ENCODE results near the gene CD9. TPM values are rescaled to one million over a fixed set of nuclear protein-coding genes. Genes with fewer than 3 reads are reported as not detected.
"Not testable (repeated sequence)": the region's sequence is repeated elsewhere in the genome, so short reads cannot be mapped to it uniquely, and the experiment has no call there.

The CD9 gene
- total RNA-seq, 1 donor from 2014 or later = 30.8 TPM

DNA sequence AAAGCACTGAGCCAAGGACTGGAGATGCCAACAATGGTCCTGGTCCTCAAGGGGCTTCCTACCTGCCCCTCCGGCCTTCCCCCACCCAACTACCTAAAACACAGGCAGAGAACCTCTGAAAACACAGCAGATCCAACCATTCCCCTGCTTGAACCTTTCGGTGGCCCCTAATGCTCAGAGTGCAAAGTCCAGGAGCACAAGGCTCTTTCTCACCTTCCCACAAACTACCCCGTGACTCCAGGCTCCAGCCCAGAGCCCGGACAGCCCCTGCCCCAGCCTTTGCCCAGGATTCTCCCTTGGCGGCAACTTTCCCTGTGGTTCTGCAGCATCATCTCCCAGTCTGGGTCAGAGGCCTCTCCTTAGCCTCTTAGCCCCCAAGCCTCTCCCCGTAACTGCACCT is 1.6 kb upstream of the CD9 start:
- intact Hi-C loops (cut with micrococcal nuclease) = no loop called here

DNA sequence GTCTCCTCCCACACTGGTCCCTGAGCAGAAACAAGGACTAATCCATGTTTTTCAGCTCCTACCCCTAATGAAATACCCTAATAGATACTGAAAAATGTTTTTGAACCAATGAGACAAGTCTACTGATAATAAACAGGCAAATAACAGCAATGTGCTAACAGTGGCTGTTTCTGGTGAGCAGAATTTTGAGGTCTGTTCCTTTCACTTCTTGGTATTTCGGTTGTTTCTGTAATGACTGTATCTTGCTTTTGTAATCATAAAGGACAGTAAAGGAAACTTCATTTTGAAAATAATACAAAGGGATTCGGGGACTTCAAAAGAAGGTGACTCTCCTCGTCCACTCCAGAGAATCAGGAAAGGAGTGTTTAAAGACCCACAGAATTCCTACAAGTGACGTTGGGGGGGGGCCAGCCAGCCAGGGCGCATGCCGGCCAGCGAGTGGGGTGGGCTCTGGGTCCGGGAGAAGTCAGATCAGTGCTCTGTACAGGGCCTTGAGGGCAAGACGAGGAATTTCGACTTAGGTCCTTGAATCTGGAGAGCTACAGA is 1.1 kb upstream of the CD9 start:
- intact Hi-C loops (cut with micrococcal nuclease) = no loop called here

- intact Hi-C loops (cut with micrococcal nuclease) = loop anchor here (1.0 kb wide), 1 partner anchor 31 kb away; no protein-coding TSS in a partner anchor
Measured at GRCh38 chr12:6199531-6200255, 507 bp upstream of the CD9 start.

GRCh38 chr12:6201213-6201608 is 1.0 kb downstream of the CD9 start:
- intact Hi-C loops (cut with micrococcal nuclease) = no loop called here

- intact Hi-C loops (cut with micrococcal nuclease) = no loop called here
Measured at GRCh38 chr12:6201826-6202225, 1.6 kb downstream of the CD9 start.

- intact Hi-C loops (cut with micrococcal nuclease) = no loop called here
Measured at GRCh38 chr12:6202304-6202703, 2.1 kb downstream of the CD9 start.

DNA sequence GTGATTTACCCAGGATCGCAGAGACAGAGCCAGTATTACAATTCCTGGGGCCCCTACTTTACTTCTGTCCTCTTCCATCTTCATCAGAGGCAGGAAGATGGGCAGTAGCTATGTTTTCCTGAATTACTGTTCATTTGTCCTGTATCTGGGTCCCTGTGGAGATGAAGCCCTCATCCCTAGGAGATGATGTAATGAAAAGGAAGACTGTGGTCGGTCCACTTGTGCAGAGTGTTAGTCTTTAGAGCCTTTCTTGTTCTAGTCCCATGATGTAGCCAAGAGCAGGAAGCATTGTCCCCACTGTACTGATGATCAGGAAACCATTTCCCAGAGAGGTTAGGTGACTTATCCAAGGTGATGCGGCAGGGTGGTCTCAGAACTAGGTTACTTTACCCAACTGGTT is 2.6 kb downstream of the CD9 start:
- intact Hi-C loops (cut with micrococcal nuclease) = no loop called here

DNA sequence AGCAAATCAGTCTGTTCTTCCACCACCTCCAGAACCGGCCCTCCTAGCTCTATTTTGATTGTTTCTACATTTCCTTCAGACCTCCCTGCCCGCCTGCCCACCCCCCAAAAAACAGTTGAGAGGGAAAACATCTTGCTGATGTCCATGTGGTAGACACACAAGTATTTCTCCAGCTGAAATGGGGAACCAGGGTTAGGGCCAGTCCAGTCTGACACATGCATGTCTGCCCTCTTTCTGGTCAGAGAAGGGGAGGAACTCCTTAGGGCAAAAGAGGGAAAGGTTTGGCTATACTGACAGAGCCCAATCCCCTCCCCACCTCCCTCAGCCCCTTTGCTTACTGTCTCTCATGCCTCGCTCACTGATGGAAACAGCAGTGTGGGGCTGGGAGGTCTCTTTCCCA is 3.4 kb downstream of the CD9 start:
- intact Hi-C loops (cut with micrococcal nuclease) = no loop called here

GRCh38 chr12:6204533-6205143 is 4.4 kb downstream of the CD9 start:
- intact Hi-C loops (cut with micrococcal nuclease) = no loop called here

GRCh38 chr12:6205144-6205539 is 4.9 kb downstream of the CD9 start:
- intact Hi-C loops (cut with micrococcal nuclease) = no loop called here

DNA sequence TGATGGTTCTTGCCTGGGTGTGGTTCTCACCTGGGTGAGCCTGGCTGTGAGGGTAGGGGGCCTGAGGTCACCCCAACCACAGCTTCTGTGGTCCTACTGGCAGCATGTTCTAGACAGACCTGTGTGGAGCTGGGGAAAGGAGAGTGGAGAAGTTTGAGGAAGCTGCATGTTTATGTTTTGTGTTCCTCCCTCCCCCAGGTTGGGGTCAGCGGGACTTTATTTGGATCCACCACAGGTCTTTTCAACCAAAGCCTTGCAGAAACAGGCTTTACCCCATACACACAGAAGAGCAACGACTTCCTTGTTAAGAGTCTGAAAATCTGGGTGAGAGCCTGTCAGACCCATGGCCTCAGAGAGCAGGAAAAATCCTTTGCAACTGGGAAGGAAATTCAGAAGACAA is 5.6 kb downstream of the CD9 start:
- intact Hi-C loops (cut with micrococcal nuclease) = no loop called here

GRCh38 chr12:6206327-6206726 is 6.1 kb downstream of the CD9 start:
- intact Hi-C loops (cut with micrococcal nuclease) = no loop called here

- intact Hi-C loops (cut with micrococcal nuclease) = no loop called here
Measured at GRCh38 chr12:6207259-6207925, 7.2 kb downstream of the CD9 start.

DNA sequence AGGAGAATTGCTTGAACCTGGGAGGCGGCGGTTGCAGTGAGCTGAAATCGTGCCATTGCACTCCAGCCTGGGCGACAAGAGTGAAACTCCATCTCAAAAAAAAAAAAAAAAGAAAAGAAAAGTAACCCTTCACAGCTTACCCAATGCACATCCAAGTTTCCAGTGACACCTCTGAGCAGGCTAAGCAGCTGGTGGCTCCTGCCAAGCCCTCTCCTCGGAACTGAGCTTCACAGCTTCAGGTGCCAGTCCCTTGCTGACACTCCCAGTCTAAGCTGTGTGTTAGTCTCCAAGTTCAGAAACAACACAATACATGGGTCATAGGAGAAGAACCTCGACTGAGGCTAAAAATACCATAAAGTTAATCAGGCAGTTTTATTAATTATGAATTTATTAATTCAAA is 7.9 kb downstream of the CD9 start:
- intact Hi-C loops (cut with micrococcal nuclease) = no loop called here

- intact Hi-C loops (cut with micrococcal nuclease) = not testable (repeated sequence)
Measured at GRCh38 chr12:6209428-6209827, 9.2 kb downstream of the CD9 start.

GRCh38 chr12:6211421-6211869 is 11.2 kb downstream of the CD9 start:
- intact Hi-C loops (cut with micrococcal nuclease) = no loop called here

DNA sequence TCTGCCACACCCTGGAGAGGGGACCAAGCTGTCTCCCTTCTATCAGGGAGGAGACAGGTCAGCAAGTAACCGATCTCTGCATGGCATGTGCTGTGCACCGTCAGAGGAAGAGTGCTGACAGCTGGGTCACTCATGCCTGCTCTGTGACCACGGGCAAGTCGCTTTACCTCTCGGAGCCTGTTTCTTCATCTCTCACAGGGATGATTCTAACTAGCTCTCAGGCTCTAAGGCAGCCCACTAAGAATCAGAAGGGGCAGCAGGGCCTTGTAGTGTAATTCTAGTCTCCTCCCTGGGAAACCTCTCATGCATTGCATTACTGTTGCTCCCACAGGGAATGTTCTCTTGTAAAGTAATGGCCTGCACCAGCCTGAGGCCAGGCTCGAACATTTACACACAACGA is 11.9 kb downstream of the CD9 start:
- intact Hi-C loops (cut with micrococcal nuclease) = no loop called here

DNA sequence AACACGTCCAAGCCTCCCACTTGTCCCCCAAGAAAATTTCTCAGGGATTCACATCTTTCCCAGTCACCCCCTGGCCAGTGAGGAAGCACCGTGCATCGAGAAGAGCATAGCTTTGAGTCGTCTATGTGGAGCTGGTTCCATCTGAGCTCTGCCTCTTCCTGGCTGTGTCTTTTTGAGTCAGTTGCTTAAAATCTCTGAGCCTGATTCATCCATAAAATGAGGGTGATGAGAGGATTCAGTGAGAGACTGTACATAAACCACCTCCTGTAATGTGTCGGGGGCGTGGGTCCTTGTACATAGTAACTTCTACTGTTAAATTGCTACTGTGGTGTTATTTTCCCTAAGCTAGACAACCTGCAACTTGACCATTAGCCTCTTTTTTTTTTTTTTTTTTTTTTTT is 13.8 kb downstream of the CD9 start:
- intact Hi-C loops (cut with micrococcal nuclease) = no loop called here

DNA sequence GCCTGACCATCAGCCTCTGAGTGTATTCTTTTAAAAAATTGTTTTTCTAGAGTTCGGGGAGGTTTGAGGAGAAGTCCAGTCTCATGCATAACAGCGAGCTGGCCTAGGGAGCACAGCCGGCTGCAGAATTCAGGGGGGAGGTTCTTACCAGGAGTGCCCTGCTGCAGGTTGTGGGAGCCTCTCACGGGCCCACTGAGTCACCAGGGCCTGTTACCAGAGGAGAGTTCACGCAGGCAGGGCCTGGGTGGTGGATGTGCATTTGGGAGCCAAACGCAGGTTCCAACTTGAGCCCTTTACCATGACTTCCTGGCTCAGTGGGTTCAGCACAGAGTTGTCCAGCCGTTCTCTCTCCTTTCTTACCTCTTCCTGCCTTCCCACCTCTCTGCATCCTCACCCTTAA is 14.4 kb downstream of the CD9 start:
- intact Hi-C loops (cut with micrococcal nuclease) = no loop called here

- intact Hi-C loops (cut with micrococcal nuclease) = no loop called here
Measured at GRCh38 chr12:6215120-6215807, 15.1 kb downstream of the CD9 start.

- intact Hi-C loops (cut with micrococcal nuclease) = loop anchor here (2.0 kb wide), 1 partner anchor 15 kb away; no protein-coding TSS in a partner anchor
Measured at GRCh38 chr12:6215932-6216494, 15.8 kb downstream of the CD9 start.
